OCI-LY1 (cell line): Measurements from ENCODE around the gene S100A14.

Source experiments
- H2AFZ ChIP-seq: fragments of 200-600 bp; sonication (generic), shearing (Covaris generic); 2 replicates; pipeline ENCODE4 v1.6.0; 2014; ENCODE audit warnings: antibody characterized with exemption, mild to moderate bottlenecking, low read length
- H3F3A ChIP-seq: fragments of 200-600 bp; sonication (generic), shearing (Covaris generic); 2 replicates; pipeline ENCODE4 v1.6.0; 2014; ENCODE audit warnings: mild to moderate bottlenecking, antibody characterized with exemption, low read length, moderate library complexity; ENCODE audit not compliant: insufficient read depth
- H3K27ac ChIP-seq: fragments of 200-600 bp; sonication (generic); 2 replicates; pipeline ENCODE4 v1.5.1; 2014; ENCODE audit warnings: low read length, mixed run types, mild to moderate bottlenecking, low read depth; ENCODE audit not compliant: poor library complexity, severe bottlenecking
- H3K27me3 ChIP-seq: fragments of 200-600 bp; sonication (generic); 2 replicates; pipeline ENCODE4 v1.6.0; 2014; ENCODE audit warnings: antibody characterized with exemption, mild to moderate bottlenecking, low read length, moderate library complexity; ENCODE audit not compliant: insufficient read depth
- H3K36me3 ChIP-seq: fragments of 200-600 bp; sonication (generic); 2 replicates; pipeline ENCODE4 v1.6.1; 2014; ENCODE audit warnings: mild to moderate bottlenecking, antibody characterized with exemption, low read length, moderate library complexity, mixed read lengths; ENCODE audit not compliant: insufficient read depth
- H3K4me1 ChIP-seq: fragments of 200-600 bp; sonication (generic); 2 replicates; pipeline ENCODE4 v1.5.1; 2014; ENCODE audit warnings: mild to moderate bottlenecking, low read length, moderate library complexity; ENCODE audit not compliant: insufficient read depth, severe bottlenecking
- H3K4me2 ChIP-seq: fragments of 200-600 bp; sonication (generic), shearing (Covaris generic); 2 replicates; pipeline ENCODE4 v1.6.1; 2014; ENCODE audit warnings: low read length
- H3K4me3 ChIP-seq: fragments of 200-600 bp; sonication (generic); 2 replicates; pipeline ENCODE4 v1.5.1; 2014; ENCODE audit warnings: low read length, low read depth, mild to moderate bottlenecking, mixed read lengths; ENCODE audit not compliant: poor library complexity, severe bottlenecking
- H3K79me2 ChIP-seq: fragments of 200-600 bp; shearing (Covaris generic); 2 replicates; pipeline ENCODE4 v1.6.1; 2016; ENCODE audit warnings: mixed run types, low read length, mixed read lengths; ENCODE audit not compliant: insufficient read depth
- H3K9ac ChIP-seq: fragments of 200-600 bp; sonication (generic), shearing (Covaris generic); 2 replicates; pipeline ENCODE4 v1.6.1; 2014; ENCODE audit warnings: mild to moderate bottlenecking, low read length, mixed read lengths
- H3K9me2 ChIP-seq: fragments of 200-600 bp; sonication (generic), shearing (Covaris generic); 2 replicates; pipeline ENCODE4 v1.6.1; 2014; ENCODE audit warnings: low read depth, mild to moderate bottlenecking, low read length, mixed read lengths
- H3K9me3 ChIP-seq: fragments of 200-600 bp; shearing (Covaris generic); 2 replicates; pipeline ENCODE4 v1.6.1; 2014; ENCODE audit warnings: low read length, mixed read lengths
- H4K20me1 ChIP-seq: fragments of 200-600 bp; sonication (generic), shearing (Covaris generic); 2 replicates; pipeline ENCODE4 v1.6.0; 2016; ENCODE audit warnings: mild to moderate bottlenecking, low read length; ENCODE audit not compliant: insufficient read depth
- EZH2 ChIP-seq: fragments of 200-600 bp; sonication (generic), shearing (Covaris generic); IDR thresholded peaks from 2 replicates; pipeline ENCODE4 v1.8.0; 2017; ENCODE audit warnings: borderline replicate concordance, mixed run types, mild to moderate bottlenecking, antibody characterized with exemption, low read length, moderate library complexity, mixed read lengths
- TF ChIP-seq, protein P1 (sequence below): fragments of 200-600 bp; sonication (generic), shearing (Covaris generic); IDR thresholded peaks from 2 replicates; pipeline ENCODE4 v1.5.1; 2017; ENCODE audit warnings: mild to moderate bottlenecking, antibody characterized with exemption, low read length, moderate library complexity, mixed read lengths

S100A14 gene

DNA sequence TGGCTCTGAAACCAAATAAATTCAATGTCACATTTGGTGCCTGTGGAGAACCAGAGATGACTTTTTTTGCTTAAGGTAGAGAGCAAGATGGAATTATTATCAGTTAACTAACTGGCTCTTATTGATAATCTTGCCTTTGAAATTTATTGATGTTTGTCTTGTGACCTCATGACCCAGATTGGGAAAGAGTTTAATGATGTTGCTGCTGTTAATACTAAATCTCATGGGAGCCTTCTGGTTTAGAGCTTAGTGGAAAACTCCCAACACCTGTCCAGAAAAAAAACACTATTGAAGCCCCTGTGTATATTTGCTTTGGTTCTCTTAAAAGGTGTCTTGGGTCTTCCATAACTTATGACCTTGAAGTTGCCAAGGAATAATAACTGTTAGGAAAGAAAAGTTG, 27.7 kb upstream of the S100A14 start:
- no peak overlapping the region for H3K27ac ChIP-seq
- H3K9ac ChIP-seq, result no peak overlapping the region
- no peak overlapping the region for H2AFZ ChIP-seq
- H3K36me3 ChIP-seq, result peaks cover 86% of the 10 kb centered on the region
- no peaks in the 10 kb centered on the region for H4K20me1 ChIP-seq
- H3K4me2 ChIP-seq, result no peak overlapping the region
- H3F3A ChIP-seq, result no peaks in the 10 kb centered on the region
- TF ChIP-seq, protein P1, sequence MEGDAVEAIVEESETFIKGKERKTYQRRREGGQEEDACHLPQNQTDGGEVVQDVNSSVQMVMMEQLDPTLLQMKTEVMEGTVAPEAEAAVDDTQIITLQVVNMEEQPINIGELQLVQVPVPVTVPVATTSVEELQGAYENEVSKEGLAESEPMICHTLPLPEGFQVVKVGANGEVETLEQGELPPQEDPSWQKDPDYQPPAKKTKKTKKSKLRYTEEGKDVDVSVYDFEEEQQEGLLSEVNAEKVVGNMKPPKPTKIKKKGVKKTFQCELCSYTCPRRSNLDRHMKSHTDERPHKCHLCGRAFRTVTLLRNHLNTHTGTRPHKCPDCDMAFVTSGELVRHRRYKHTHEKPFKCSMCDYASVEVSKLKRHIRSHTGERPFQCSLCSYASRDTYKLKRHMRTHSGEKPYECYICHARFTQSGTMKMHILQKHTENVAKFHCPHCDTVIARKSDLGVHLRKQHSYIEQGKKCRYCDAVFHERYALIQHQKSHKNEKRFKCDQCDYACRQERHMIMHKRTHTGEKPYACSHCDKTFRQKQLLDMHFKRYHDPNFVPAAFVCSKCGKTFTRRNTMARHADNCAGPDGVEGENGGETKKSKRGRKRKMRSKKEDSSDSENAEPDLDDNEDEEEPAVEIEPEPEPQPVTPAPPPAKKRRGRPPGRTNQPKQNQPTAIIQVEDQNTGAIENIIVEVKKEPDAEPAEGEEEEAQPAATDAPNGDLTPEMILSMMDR, result no peak
- no peak for TF ChIP-seq EZH2
- no peaks in the 10 kb centered on the region for H3K79me2 ChIP-seq
- H3K27me3 ChIP-seq, result no peaks in the 10 kb centered on the region
- H3K9me2 ChIP-seq, result no peaks in the 10 kb centered on the region
- H3K4me3 ChIP-seq, result no peak overlapping the region
- no peaks in the 10 kb centered on the region for H3K4me1 ChIP-seq
- H3K9me3 ChIP-seq, result no peaks in the 10 kb centered on the region

DNA sequence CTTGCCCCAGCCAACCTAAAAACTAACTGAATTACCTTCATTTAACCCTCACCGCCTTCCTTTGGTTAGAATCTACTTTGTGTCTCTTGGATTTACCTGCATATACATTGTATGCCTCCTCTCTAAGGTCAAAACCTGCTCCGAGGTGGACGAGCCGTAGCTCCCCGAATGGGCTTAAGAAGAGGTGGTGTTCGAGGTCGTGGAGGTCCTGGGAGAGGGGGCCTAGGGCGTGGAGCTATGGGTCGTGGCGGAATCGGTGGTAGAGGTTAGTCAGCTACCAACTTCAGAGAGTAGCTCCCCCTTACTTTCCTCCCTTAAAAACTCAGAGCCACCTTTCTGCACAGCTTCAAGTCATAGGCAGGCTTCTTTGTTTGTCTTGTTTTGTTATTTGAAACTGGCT, 27.0 kb upstream of the S100A14 start:
- Histone ChIP-seq H3K27ac (no peak overlapping the region), H3K79me2 (no peaks in the 10 kb centered on the region), H3K4me3 (no peak overlapping the region), H3K9me3 (no peaks in the 10 kb centered on the region), H3K4me2 (no peak overlapping the region), H3K9me2 (no peaks in the 10 kb centered on the region), H2AFZ (no peak overlapping the region), H3F3A (no peaks in the 10 kb centered on the region), H3K9ac (no peak overlapping the region), H3K36me3 (peaks cover 93% of the 10 kb centered on the region), H4K20me1 (no peaks in the 10 kb centered on the region), H3K4me1 (no peaks in the 10 kb centered on the region), H3K27me3 (no peaks in the 10 kb centered on the region)
- TF ChIP-seq EZH2, result no peak
- TF ChIP-seq, protein P1, result no peak

GRCh38 chr1:153642161-153642560, 26.0 kb upstream of the S100A14 start:
- Histone ChIP-seq H3K27me3 (no peaks in the 10 kb centered on the region), H3K9me2 (no peaks in the 10 kb centered on the region), H3K4me2 (no peak overlapping the region), H3K27ac (no peak overlapping the region), H3F3A (no peaks in the 10 kb centered on the region), H2AFZ (no peak overlapping the region), H3K79me2 (no peaks in the 10 kb centered on the region), H4K20me1 (no peaks in the 10 kb centered on the region), H3K4me3 (no peak overlapping the region), H3K36me3 (peaks cover 100% of the 10 kb centered on the region), H3K4me1 (no peaks in the 10 kb centered on the region), H3K9ac (no peak overlapping the region), H3K9me3 (no peaks in the 10 kb centered on the region)
- TF ChIP-seq, protein P1, result no peak
- TF ChIP-seq EZH2, result no peak
